GM12878 (cell line): ENCODE results near the gene SMOC1. TPM values are rescaled to one million over a fixed set of nuclear protein-coding genes. Genes with fewer than 3 reads are reported as not detected.

ENCODE experiments used
- ATAC-seq: fragments of 200-7000 bp; cut with Tn5 transposase; 3 replicates; pipeline ENCODE4 v1.9.1; 2020; ENCODE audit warnings: mild to moderate bottlenecking, moderate library complexity
- BruUV-seq: library from RNA; stranded (reverse); fragments of 400-500 nt; replicated peaks from 2 replicates; lab custom pipeline; 2021; lab: Mats Ljungman, UMichigan
- CTCF ChIA-PET: fragments of 300-600 bp; sonication (Branson Sonifier 250); formaldehyde crosslinking; extraction: SDS; loops from one replicate; lab custom pipeline; 2021; ENCODE audit warnings: inconsistent platforms; lab: Yijun Ruan, JAX
- POLR2A ChIA-PET: fragments of 350-600 bp; formaldehyde crosslinking; extraction: SDS; loops from one replicate; lab custom pipeline; 2021; ENCODE audit warnings: inconsistent platforms; lab: Charles Lee
- RAD21 ChIA-PET: fragments of 300-600 bp; sonication (Branson Sonifier 250); formaldehyde crosslinking; loops from one replicate; lab custom pipeline; 2023; ENCODE audit warnings: antibody characterized with exemption; ENCODE audit not compliant: unreplicated experiment; lab: Charles Lee
- SMC1A ChIA-PET: fragments of 300-600 bp; sonication (Branson Sonifier 250); formaldehyde crosslinking; loops from one replicate; lab custom pipeline; 2023; ENCODE audit not compliant: unreplicated experiment, uncharacterized antibody; lab: Charles Lee
- DNase-seq: peaks from one replicate; pipeline ENCODE4 v3.0.0-alpha.2; 2011; ENCODE audit warnings: low read depth, low spot score
- FAIRE-seq: peaks from 3 replicates; lab custom pipeline; 2011; peaks lifted over from hg19 to GRCh38; lab: Jason Lieb, UNC
- H2AFZ ChIP-seq: 2 replicates; pipeline ENCODE4 v1.6.0; 2011; ENCODE audit warnings: low read depth, low read length, control low read depth; ENCODE audit not compliant: control insufficient read depth
- H3K27ac ChIP-seq: 2 replicates; pipeline ENCODE4 v1.5.1; 2011; ENCODE audit warnings: control low read depth; ENCODE audit not compliant: control insufficient read depth, insufficient read depth
- H3K27me3 ChIP-seq, 2 experiments: replicated peaks in 1 of 2; 2 replicates each; pipeline versions ENCODE4 v1.6.0 to v1.6.1; 2011; ENCODE audit warnings: low read length in 1 of 2; ENCODE audit not compliant: control insufficient read depth in 2 of 2, insufficient read depth in 2 of 2
- H3K36me3 ChIP-seq, 2 experiments: 2 replicates each; pipeline ENCODE4 v1.5.1; 2011; ENCODE audit warnings: low read length in 1 of 2; ENCODE audit not compliant: control insufficient read depth in 2 of 2, insufficient read depth in 2 of 2
- H3K4me1 ChIP-seq: 2 replicates; pipeline ENCODE4 v1.6.1; 2011; ENCODE audit warnings: mild to moderate bottlenecking, low read length, moderate library complexity, mixed read lengths; ENCODE audit not compliant: control insufficient read depth, insufficient read depth
- H3K4me2 ChIP-seq: 2 replicates; pipeline ENCODE4 v1.6.0; 2011; ENCODE audit warnings: control low read depth; ENCODE audit not compliant: control insufficient read depth, insufficient read depth
- H3K4me3 ChIP-seq: fragments of 200-600 bp; sonication (generic); 2 replicates; pipeline ENCODE4 v1.5.1; 2016
- H3K79me2 ChIP-seq: 2 replicates; pipeline ENCODE4 v1.6.0; 2011; ENCODE audit warnings: low read length; ENCODE audit not compliant: control insufficient read depth, insufficient read depth
- H3K9ac ChIP-seq: 2 replicates; pipeline ENCODE4 v1.8.0; 2011; ENCODE audit warnings: low read length, control low read depth, mixed read lengths; ENCODE audit not compliant: control insufficient read depth, insufficient read depth
- H3K9me3 ChIP-seq: replicated peaks from 3 replicates; pipeline ENCODE4 v1.5.1; 2011; ENCODE audit warnings: mild to moderate bottlenecking, low read length; ENCODE audit not compliant: control insufficient read depth, insufficient read depth
- H4K20me1 ChIP-seq: 2 replicates; pipeline ENCODE4 v1.6.0; 2011; ENCODE audit not compliant: control insufficient read depth, insufficient read depth
- BHLHE40 ChIP-seq, 2 experiments: fragments of 450-650 bp in 1 of 2; IDR thresholded peaks; 2 replicates each; pipeline ENCODE4 v1.6.1; 2011 to 2017; ENCODE audit warnings: low read depth in 2 of 2, borderline replicate concordance in 1 of 2, improper control_type of control experiment in 1 of 2, low read length in 1 of 2, mild to moderate bottlenecking in 1 of 2
- CREM ChIP-seq: IDR thresholded peaks from 2 replicates; pipeline ENCODE4 v1.6.1; 2014; ENCODE audit warnings: antibody characterized with exemption, low read depth
- E4F1 ChIP-seq: fragments of 450-650 bp; IDR thresholded peaks from 2 replicates; pipeline ENCODE4 v1.6.1; 2018; ENCODE audit warnings: borderline replicate concordance, mild to moderate bottlenecking; ENCODE audit not compliant: partially characterized antibody
- EGR1 ChIP-seq, 2 experiments: IDR thresholded peaks; 1 replicate in 1 of 2; 2 replicates in 1 of 2; pipeline ENCODE4 v1.6.1; 2011 to 2012; ENCODE audit warnings: low read depth in 2 of 2, low read length in 2 of 2, borderline replicate concordance in 1 of 2, mild to moderate bottlenecking in 1 of 2, moderate library complexity in 1 of 2
- HSF1 ChIP-seq: fragments of 150-350 bp; IDR thresholded peaks from 2 replicates; pipeline ENCODE4 v1.6.1; 2014; ENCODE audit warnings: mild to moderate bottlenecking, low read depth, low read length
- IKZF2 ChIP-seq, 2 experiments: fragments of 450-650 bp; IDR thresholded peaks; 2 replicates each; pipeline ENCODE4 v1.6.1; 2017; ENCODE audit warnings: mild to moderate bottlenecking in 2 of 2, moderate library complexity in 2 of 2
- PKNOX1 ChIP-seq: fragments of 450-650 bp; IDR thresholded peaks from 2 replicates; pipeline ENCODE4 v1.6.1; 2016; ENCODE audit warnings: mild to moderate bottlenecking
- RAD21 ChIP-seq: IDR thresholded peaks from 2 replicates; pipeline ENCODE4 v1.6.1; 2011; ENCODE audit warnings: mild to moderate bottlenecking, low read depth, low read length, moderate library complexity; ENCODE audit not compliant: insufficient read depth
- RUNX3 ChIP-seq: IDR thresholded peaks from 2 replicates; pipeline ENCODE4 v1.6.1; 2012; ENCODE audit warnings: low read length, inconsistent platforms
- SMAD1 ChIP-seq: fragments of 450-650 bp; IDR thresholded peaks from 2 replicates; pipeline ENCODE4 v1.6.1; 2018; ENCODE audit warnings: mild to moderate bottlenecking, low read depth; ENCODE audit not compliant: partially characterized antibody
- TAF1 ChIP-seq: IDR thresholded peaks from 2 replicates; pipeline ENCODE4 v1.6.1; 2011; ENCODE audit warnings: mild to moderate bottlenecking, low read depth, low read length, borderline replicate concordance
- USF2 ChIP-seq: IDR thresholded peaks from 2 replicates; pipeline ENCODE4 v1.6.1; 2011; ENCODE audit warnings: low read depth, low read length, improper control_type of control experiment, borderline replicate concordance
- ZZZ3 ChIP-seq: IDR thresholded peaks from 2 replicates; pipeline ENCODE4 v1.6.1; 2011; ENCODE audit warnings: low read depth; ENCODE audit not compliant: control insufficient read depth, insufficient read length
- WGBS: methylation state at CpG from one replicate; pipeline ENCODE4 v1.1.6; 2016; ENCODE audit warnings: low lambda C conversion rate; ENCODE audit not compliant: insufficient replicate concordance, insufficient coverage; ENCODE audit errors: missing lambda C conversion rate; 5-methylcytosine and 5-hydroxymethylcytosine counted together
- in situ Hi-C: fragments of 300-500 bp; cut with MboI; formaldehyde crosslinking; loops from 9 replicates; pipeline ENCODE4 v1.14.3; 2018; ENCODE audit warnings: mixed read lengths
- intact Hi-C: fragments of 100-400 bp; cut with micrococcal nuclease; formaldehyde crosslinking; loops from one replicate; pipeline ENCODE4 v1.14.2; 2022; ENCODE audit not compliant: unreplicated experiment
- polyA plus RNA-seq, 11 experiments: library from polyadenylated mRNA; depleted of rRNA in 4 of 11; unstranded in 6 of 11; stranded (reverse) in 5 of 11; fragments of >200 nt; fragmentation: Nextera tagmentation in 4 of 11; fragmentation: Illumina TruSeq in 1 of 11; extraction: Ambion mirVana in 4 of 11; extraction: Trizol in 1 of 11; gene quantifications; 1 replicate in 1 of 11; 2 replicates in 10 of 11; pipeline versions ENCODE4 v1.2.1 to v1.2.3, GENCODE V29; 2011 to 2016; ENCODE audit warnings: inconsistent platforms in 2 of 11, missing spikeins in 2 of 11, low read depth in 1 of 11
- total RNA-seq, 4 experiments: library from RNA; depleted of rRNA in 3 of 4; stranded (reverse); fragments of >200 nt in 3 of 4; fragmentation: Illumina TruSeq in 1 of 4; extraction: Trizol in 1 of 4; gene quantifications; 2 replicates each; pipeline versions ENCODE4 v1.2.1 to v1.2.3, GENCODE V29; 2013 to 2021
- TF ChIP-seq, protein P1 (sequence below): fragments of 450-650 bp; IDR thresholded peaks from 2 replicates; pipeline ENCODE4 v1.6.1; 2017; ENCODE audit warnings: mild to moderate bottlenecking

The SMOC1 gene
- total and polyA plus RNA-seq, 10 of the 15 experiments (the other 5 are each of a cell fraction or from before 2014, with no cell fraction given) = 0.03 to 0.26 (median 0.14) TPM; not detected in 7

DNA sequence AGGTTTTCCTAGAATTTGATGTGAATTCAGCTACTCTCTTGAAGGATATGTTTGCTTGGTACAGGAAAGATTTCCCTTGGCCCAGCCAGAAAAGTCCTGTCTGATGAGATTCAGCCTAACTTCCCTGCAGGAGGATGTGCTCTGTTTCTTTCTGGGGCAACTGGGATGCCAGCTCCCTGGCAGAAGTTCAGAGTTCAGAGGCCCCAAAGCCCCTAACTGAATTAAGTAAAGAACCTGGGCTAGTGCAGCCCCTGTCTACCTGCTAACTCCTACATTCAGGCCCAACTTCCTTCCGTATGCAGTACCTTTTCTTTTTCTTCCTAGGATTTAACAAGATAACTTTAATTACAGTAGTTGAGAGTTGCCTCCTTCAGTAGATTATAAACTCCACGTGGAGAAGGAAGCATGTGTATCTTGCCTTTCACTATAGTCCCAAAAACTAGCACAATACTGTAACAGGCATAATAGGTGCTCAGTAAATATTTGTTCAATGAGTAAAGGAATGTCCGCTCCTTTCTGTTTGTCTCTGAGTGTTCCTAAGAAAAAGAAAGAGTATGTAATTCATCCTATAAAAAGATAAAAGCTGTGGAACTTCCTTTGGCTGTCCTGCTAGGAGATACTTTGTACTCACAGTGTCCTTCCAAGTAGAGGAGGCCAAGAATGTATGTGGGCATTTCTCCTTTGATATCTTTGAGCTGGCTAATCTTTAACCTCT lies 168.5 kb downstream of the SMOC1 start:
- CTCF ChIA-PET = interaction anchor here (1.2 to 1.9 kb wide), 2 partner anchors 26 to 28 kb away, joined by 3 to 10 read pairs; no protein-coding TSS in a partner anchor
- Histone ChIP-seq H3K9ac (no peak overlapping the region), H3K4me2 (no peak overlapping the region), H3K4me1 (no peaks in the 10 kb centered on the region), H3K9me3 (no peaks in the 10 kb centered on the region), H3K79me2 (no peaks in the 10 kb centered on the region), H2AFZ (no peak overlapping the region), H3K27ac (no peak overlapping the region), H3K4me3 (no peak overlapping the region), H3K36me3 (no peaks in the 10 kb centered on the region), H3K27me3 (no peaks in the 10 kb centered on the region), H4K20me1 (no peaks in the 10 kb centered on the region)
- no peak for ATAC-seq
- POLR2A ChIA-PET = no interaction called here
- 29% methylated on average over 3 of the region's 3 CpGs for WGBS
- FAIRE-seq = no peak
- no TSS peak for BruUV-seq
- intact Hi-C loops (loop anchor here (10.0 kb wide), 1 partner anchor 767 kb away; no protein-coding TSS in a partner anchor), in situ Hi-C loops (no loop called here)
- SMC1A ChIA-PET = interaction anchor here (1.3 kb wide), 1 partner anchor 31 kb away, joined by 3 read pairs; no protein-coding TSS in a partner anchor
- DNase-seq = no peak
- RAD21 ChIA-PET = interaction anchor here (1.2 kb wide), 1 partner anchor 26 kb away, joined by 3 read pairs; no protein-coding TSS in a partner anchor
- TF ChIP-seq IKZF2 (IDR thresholded peaks at IDR 0.05) (no peak), ZZZ3 (no peak), RAD21 (no peak), E4F1 (no peak), CREM (no peak), TAF1 (no peak), RUNX3 (no peak), EGR1 (IDR thresholded peaks at IDR 0.05; ENCODE audit: borderline replicate concordance in 1 of 2, low read depth in 2 of 2, low read length in 2 of 2) (no peak), HSF1 (no peak), USF2 (no peak), BHLHE40 (IDR thresholded peaks at IDR 0.05; ENCODE audit: borderline replicate concordance in 1 of 2, low read depth in 2 of 2, low read length in 1 of 2) (no peak), SMAD1 (no peak), PKNOX1 (no peak)
- TF ChIP-seq, protein P1, sequence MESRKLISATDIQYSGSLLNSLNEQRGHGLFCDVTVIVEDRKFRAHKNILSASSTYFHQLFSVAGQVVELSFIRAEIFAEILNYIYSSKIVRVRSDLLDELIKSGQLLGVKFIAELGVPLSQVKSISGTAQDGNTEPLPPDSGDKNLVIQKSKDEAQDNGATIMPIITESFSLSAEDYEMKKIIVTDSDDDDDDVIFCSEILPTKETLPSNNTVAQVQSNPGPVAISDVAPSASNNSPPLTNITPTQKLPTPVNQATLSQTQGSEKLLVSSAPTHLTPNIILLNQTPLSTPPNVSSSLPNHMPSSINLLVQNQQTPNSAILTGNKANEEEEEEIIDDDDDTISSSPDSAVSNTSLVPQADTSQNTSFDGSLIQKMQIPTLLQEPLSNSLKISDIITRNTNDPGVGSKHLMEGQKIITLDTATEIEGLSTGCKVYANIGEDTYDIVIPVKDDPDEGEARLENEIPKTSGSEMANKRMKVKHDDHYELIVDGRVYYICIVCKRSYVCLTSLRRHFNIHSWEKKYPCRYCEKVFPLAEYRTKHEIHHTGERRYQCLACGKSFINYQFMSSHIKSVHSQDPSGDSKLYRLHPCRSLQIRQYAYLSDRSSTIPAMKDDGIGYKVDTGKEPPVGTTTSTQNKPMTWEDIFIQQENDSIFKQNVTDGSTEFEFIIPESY = no peak
